Endodermal cell (in vitro differentiated cells): ENCODE measurements around the gene ABCC10. TPM values are rescaled to one million over a fixed set of nuclear protein-coding genes. Genes with fewer than 3 reads are reported as not detected.

Experiments used
- DNase-seq: peaks from one replicate; pipeline ENCODE4 v3.0.0-alpha.2; 2017
- H3K27ac ChIP-seq: 2 replicates; pipeline ENCODE4 v1.5.1; 2013; ENCODE audit warnings: mild to moderate bottlenecking, low read depth, low read length, moderate library complexity
- H3K27me3 ChIP-seq: 2 replicates; pipeline ENCODE4 v1.6.1; 2013; ENCODE audit warnings: mild to moderate bottlenecking, low read length, moderate library complexity; ENCODE audit not compliant: insufficient read depth, control insufficient read depth, poor library complexity, severe bottlenecking
- H3K36me3 ChIP-seq: 2 replicates; pipeline ENCODE4 v1.7.0; 2013; ENCODE audit warnings: mild to moderate bottlenecking, low read length, moderate library complexity; ENCODE audit not compliant: control insufficient read depth, insufficient read depth
- H3K4me1 ChIP-seq: one replicate; pipeline ENCODE4 v1.7.0; 2013; ENCODE audit warnings: low read length; ENCODE audit not compliant: control insufficient read depth, insufficient read depth
- H3K4me3 ChIP-seq: 2 replicates; pipeline ENCODE4 v1.5.1; 2013; ENCODE audit warnings: mild to moderate bottlenecking, low read length, moderate library complexity
- H3K9ac ChIP-seq: 2 replicates; pipeline ENCODE4 v1.6.1; 2013; ENCODE audit warnings: mild to moderate bottlenecking, low read length, moderate library complexity; ENCODE audit not compliant: poor library complexity, severe bottlenecking; ENCODE audit errors: extremely low read depth
- H3K9me3 ChIP-seq: 2 replicates; pipeline ENCODE4 v1.6.1; 2013; ENCODE audit warnings: mild to moderate bottlenecking, low read length, moderate library complexity; ENCODE audit not compliant: control insufficient read depth
- H3K27ac Mint-ChIP-seq: 2 replicates; pipeline ENCODE4 v1.8.0; 2020; ENCODE audit warnings: mixed read lengths
- H3K27me3 Mint-ChIP-seq: 2 replicates; pipeline ENCODE4 v1.8.0; 2021; ENCODE audit warnings: mild to moderate bottlenecking, mixed read lengths; ENCODE audit not compliant: insufficient read depth
- H3K36me3 Mint-ChIP-seq: 2 replicates; pipeline ENCODE4 v1.8.0; 2020; ENCODE audit warnings: low read depth, mixed read lengths
- H3K4me1 Mint-ChIP-seq: 2 replicates; pipeline ENCODE4 v1.8.0; 2020; ENCODE audit warnings: mixed read lengths
- H3K4me3 Mint-ChIP-seq: 2 replicates; pipeline ENCODE4 v1.8.0; 2020; ENCODE audit warnings: mild to moderate bottlenecking, moderate library complexity, mixed read lengths
- H3K9me3 Mint-ChIP-seq: 2 replicates; pipeline ENCODE4 v1.8.0; 2020; ENCODE audit warnings: mild to moderate bottlenecking, mixed read lengths
- CTCF ChIP-seq: fragments of 200-600 bp; sonication (generic); conservative IDR thresholded peaks from 2 replicates; pipeline ENCODE4 v1.5.0; 2021; ENCODE audit warnings: antibody characterized with exemption, mild to moderate bottlenecking
- WGBS, 2 experiments: methylation state at CpG; one replicate each; pipeline versions ENCODE4 v1.1.5 to v1.1.7; 2013; ENCODE audit warnings: missing lambda C conversion rate in 2 of 2, mixed read lengths in 1 of 2; ENCODE audit not compliant: insufficient coverage in 1 of 2, insufficient read length in 1 of 2; 5-methylcytosine and 5-hydroxymethylcytosine counted together
- total RNA-seq, 2 donors: library from RNA; stranded (reverse); fragmentation: NEBNext Ultra II Directional in 1 of 2; extraction: Animal tissue kit (Norgen Biotek cat#: 25700) in 1 of 2; gene quantifications; 2 replicates in 1 of 2; 3 replicates in 1 of 2; pipeline ENCODE4 v1.2.1, GENCODE V29; 2021

Gene ABCC10
- total RNA-seq, 2 donors from 2014 or later, result 34.1 to 44.8 TPM

- Mint-ChIP-seq H3K27ac (peak overlapping the region; percentile 98), H3K4me1 (peaks cover 10% of the 10 kb centered on the region), H3K27me3 (peaks cover 5% of the 10 kb centered on the region), H3K36me3 (peaks cover 8% of the 10 kb centered on the region), H3K9me3 (peaks cover 32% of the 10 kb centered on the region), H3K4me3 (peak overlapping the region; percentile 87)
- 73 to 78% methylated on average over 11 to 23 of the region's 23 CpGs for WGBS, 2 experiments
- Histone ChIP-seq H3K27ac (no peak overlapping the region), H3K27me3 (no peaks in the 10 kb centered on the region), H3K36me3 (no peaks in the 10 kb centered on the region), H3K4me1 (no peaks in the 10 kb centered on the region), H3K9me3 (peaks cover 12% of the 10 kb centered on the region), H3K4me3 (peak overlapping the region; percentile 85), H3K9ac (no peak overlapping the region)
- no peak for TF ChIP-seq CTCF
- DNase-seq, result no peak
These were observed 374 bp upstream of the ABCC10 start for GRCh38 chr6:43426928-43427405.

- DNase-seq, result no peak
- Mint-ChIP-seq H3K4me1 (peaks cover 10% of the 10 kb centered on the region), H3K27ac (peak overlapping the region; percentile 98), H3K36me3 (peaks cover 10% of the 10 kb centered on the region), H3K27me3 (no peaks in the 10 kb centered on the region), H3K9me3 (peaks cover 26% of the 10 kb centered on the region), H3K4me3 (peak overlapping the region; percentile 87)
- Histone ChIP-seq H3K27me3 (no peaks in the 10 kb centered on the region), H3K4me3 (peak overlapping the region; percentile 85), H3K4me1 (no peaks in the 10 kb centered on the region), H3K27ac (peak overlapping the region; percentile 80), H3K9me3 (peaks cover 12% of the 10 kb centered on the region), H3K9ac (peak overlapping the region; percentile 77), H3K36me3 (peaks cover 4% of the 10 kb centered on the region)
- 25 to 33% methylated on average over 9 to 12 of the region's 12 CpGs for WGBS, 2 experiments
- TF ChIP-seq CTCF, result no peak
These were observed 800 bp downstream of the ABCC10 start for GRCh38 chr6:43428112-43428570.

- H3K9ac ChIP-seq, result no peak overlapping the region
- Mint-ChIP-seq H3K36me3 (peaks cover 10% of the 10 kb centered on the region), H3K4me1 (peaks cover 10% of the 10 kb centered on the region), H3K4me3 (peak overlapping the region; percentile 87), H3K9me3 (peaks cover 26% of the 10 kb centered on the region), H3K27ac (no peak overlapping the region), H3K27me3 (no peaks in the 10 kb centered on the region)
- no peak overlapping the region for H3K27ac ChIP-seq
- DNase-seq, result no peak
- WGBS, 2 experiments, result 91 to 94% methylated on average over 3 of the region's 3 CpGs
- H3K27me3 ChIP-seq, result no peaks in the 10 kb centered on the region
- peaks cover 10% of the 10 kb centered on the region for H3K36me3 ChIP-seq
- H3K9me3 ChIP-seq, result peaks cover 12% of the 10 kb centered on the region
- H3K4me3 ChIP-seq, result peak overlapping the region; percentile 85
- TF ChIP-seq CTCF, result no peak
- H3K4me1 ChIP-seq, result no peaks in the 10 kb centered on the region
These were observed 1.5 kb downstream of the ABCC10 start for GRCh38 chr6:43428874-43429273.
